Measurements from ENCODE around the gene PRKCA.

PRKCA gene

DNA sequence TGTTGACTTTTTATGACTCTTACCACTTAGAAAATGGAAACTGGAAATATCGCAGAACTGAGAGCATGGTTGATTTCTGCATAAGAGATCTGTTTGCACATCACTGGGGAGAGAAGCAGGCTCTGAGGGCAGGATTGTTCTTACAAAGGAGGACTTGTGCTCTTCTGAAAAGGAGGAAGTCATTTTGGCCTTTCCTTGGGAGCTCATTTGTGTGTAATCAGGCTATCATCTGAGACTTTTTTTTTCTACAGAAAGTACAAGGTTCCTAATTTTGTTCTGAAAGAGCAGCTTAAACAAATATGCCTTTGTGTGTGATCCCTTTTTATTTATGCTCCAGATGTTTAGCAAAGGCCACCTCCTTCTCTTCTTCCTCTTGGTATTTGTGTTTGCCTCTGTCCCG lies 386.8 kb downstream of the PRKCA start:
- TF ChIP-seq, protein P1, sequence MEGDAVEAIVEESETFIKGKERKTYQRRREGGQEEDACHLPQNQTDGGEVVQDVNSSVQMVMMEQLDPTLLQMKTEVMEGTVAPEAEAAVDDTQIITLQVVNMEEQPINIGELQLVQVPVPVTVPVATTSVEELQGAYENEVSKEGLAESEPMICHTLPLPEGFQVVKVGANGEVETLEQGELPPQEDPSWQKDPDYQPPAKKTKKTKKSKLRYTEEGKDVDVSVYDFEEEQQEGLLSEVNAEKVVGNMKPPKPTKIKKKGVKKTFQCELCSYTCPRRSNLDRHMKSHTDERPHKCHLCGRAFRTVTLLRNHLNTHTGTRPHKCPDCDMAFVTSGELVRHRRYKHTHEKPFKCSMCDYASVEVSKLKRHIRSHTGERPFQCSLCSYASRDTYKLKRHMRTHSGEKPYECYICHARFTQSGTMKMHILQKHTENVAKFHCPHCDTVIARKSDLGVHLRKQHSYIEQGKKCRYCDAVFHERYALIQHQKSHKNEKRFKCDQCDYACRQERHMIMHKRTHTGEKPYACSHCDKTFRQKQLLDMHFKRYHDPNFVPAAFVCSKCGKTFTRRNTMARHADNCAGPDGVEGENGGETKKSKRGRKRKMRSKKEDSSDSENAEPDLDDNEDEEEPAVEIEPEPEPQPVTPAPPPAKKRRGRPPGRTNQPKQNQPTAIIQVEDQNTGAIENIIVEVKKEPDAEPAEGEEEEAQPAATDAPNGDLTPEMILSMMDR (IDR thresholded peaks at IDR 0.05; ENCODE audit: poor library complexity, severe bottlenecking), result no peak

GRCh38 chr17:66690166-66690565 lies 387.8 kb downstream of the PRKCA start:
- TF ChIP-seq, protein P1 (IDR thresholded peaks at IDR 0.05; ENCODE audit: poor library complexity, severe bottlenecking), result no peak
- H3K4me1 ChIP-seq (ENCODE audit: insufficient read depth, poor library complexity, severe bottlenecking), result no peaks in the 10 kb centered on the region
- H3K27me3 ChIP-seq (ENCODE audit: insufficient read depth, poor library complexity, severe bottlenecking), result no peaks in the 10 kb centered on the region
- no peak for ATAC-seq (ENCODE audit: low read depth)
- no peaks in the 10 kb centered on the region; the same call in 1 of the 2 replicates for H3K36me3 ChIP-seq (ENCODE audit: low read depth)
- H3K27ac ChIP-seq (ENCODE audit: poor library complexity, severe bottlenecking), result no peak overlapping the region
- no peaks in the 10 kb centered on the region for H3K9me3 ChIP-seq (ENCODE audit: severe bottlenecking)
- H3K4me3 ChIP-seq (ENCODE audit: severe bottlenecking), result no peak overlapping the region
- no peak for DNase-seq (ENCODE audit: low spot score)

More for the DNA sequence above, 386.8 kb downstream of the PRKCA start:
- Histone ChIP-seq H3K27me3 (ENCODE audit: insufficient read depth, poor library complexity, severe bottlenecking) (no peaks in the 10 kb centered on the region), H3K4me1 (ENCODE audit: insufficient read depth, poor library complexity, severe bottlenecking) (peaks cover under 1% of the 10 kb centered on the region), H3K36me3 (ENCODE audit: low read depth) (no peaks in the 10 kb centered on the region; the same call in 1 of the 2 replicates), H3K9me3 (ENCODE audit: severe bottlenecking) (no peaks in the 10 kb centered on the region), H3K27ac (ENCODE audit: poor library complexity, severe bottlenecking) (no peak overlapping the region), H3K4me3 (ENCODE audit: severe bottlenecking) (no peak overlapping the region)
- DNase-seq (ENCODE audit: low spot score) (no peak), ATAC-seq (ENCODE audit: low read depth) (no peak)

- no peak overlapping the region for H3K4me3 ChIP-seq (ENCODE audit: severe bottlenecking)
- TF ChIP-seq, protein P1 (IDR thresholded peaks at IDR 0.05; ENCODE audit: poor library complexity, severe bottlenecking), result no peak
- H3K27me3 ChIP-seq (ENCODE audit: insufficient read depth, poor library complexity, severe bottlenecking), result no peaks in the 10 kb centered on the region
- no peaks in the 10 kb centered on the region for H3K4me1 ChIP-seq (ENCODE audit: insufficient read depth, poor library complexity, severe bottlenecking)
- no peak overlapping the region for H3K27ac ChIP-seq (ENCODE audit: poor library complexity, severe bottlenecking)
- no peaks in the 10 kb centered on the region for H3K9me3 ChIP-seq (ENCODE audit: severe bottlenecking)
- DNase-seq (ENCODE audit: low spot score) (no peak), ATAC-seq (ENCODE audit: low read depth) (no peak)
- no peaks in the 10 kb centered on the region; the same call in 1 of the 2 replicates for H3K36me3 ChIP-seq (ENCODE audit: low read depth)
Observed at GRCh38 chr17:66691644-66692420, 389.4 kb downstream of the PRKCA start.

DNA sequence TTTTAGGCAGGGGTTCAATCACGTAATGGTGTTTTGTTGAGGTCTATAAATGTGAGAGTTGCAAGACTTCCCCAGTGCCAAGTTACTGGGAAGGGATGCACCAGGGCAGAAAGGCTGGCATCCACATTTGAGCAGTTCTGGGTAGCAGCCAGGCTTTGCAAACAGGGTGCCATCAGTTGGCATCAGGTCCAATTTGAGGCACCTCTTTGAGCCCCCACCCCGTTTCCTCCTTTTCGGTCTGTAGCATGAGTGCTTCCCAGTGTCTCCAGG lies 389.9 kb downstream of the PRKCA start:
- no peaks in the 10 kb centered on the region for H3K27me3 ChIP-seq (ENCODE audit: insufficient read depth, poor library complexity, severe bottlenecking)
- no peaks in the 10 kb centered on the region; the same call in 1 of the 2 replicates for H3K36me3 ChIP-seq (ENCODE audit: low read depth)
- H3K4me1 ChIP-seq (ENCODE audit: insufficient read depth, poor library complexity, severe bottlenecking), result no peaks in the 10 kb centered on the region
- TF ChIP-seq, protein P1 (IDR thresholded peaks at IDR 0.05; ENCODE audit: poor library complexity, severe bottlenecking), result no peak
- ATAC-seq (ENCODE audit: low read depth) (no peak), DNase-seq (ENCODE audit: low spot score) (no peak)
- no peak overlapping the region for H3K27ac ChIP-seq (ENCODE audit: poor library complexity, severe bottlenecking)
- H3K9me3 ChIP-seq (ENCODE audit: severe bottlenecking), result no peaks in the 10 kb centered on the region
- H3K4me3 ChIP-seq (ENCODE audit: severe bottlenecking), result no peak overlapping the region

GRCh38 chr17:66695098-66695497 lies 392.7 kb downstream of the PRKCA start:
- no peaks in the 10 kb centered on the region; the same call in 1 of the 2 replicates for H3K36me3 ChIP-seq (ENCODE audit: low read depth)
- H3K9me3 ChIP-seq (ENCODE audit: severe bottlenecking), result no peaks in the 10 kb centered on the region
- no peaks in the 10 kb centered on the region for H3K4me1 ChIP-seq (ENCODE audit: insufficient read depth, poor library complexity, severe bottlenecking)
- H3K4me3 ChIP-seq (ENCODE audit: severe bottlenecking), result no peak overlapping the region
- no peak for ATAC-seq (ENCODE audit: low read depth)
- H3K27ac ChIP-seq (ENCODE audit: poor library complexity, severe bottlenecking), result no peak overlapping the region
- no peak for DNase-seq (ENCODE audit: low spot score)
- H3K27me3 ChIP-seq (ENCODE audit: insufficient read depth, poor library complexity, severe bottlenecking), result no peaks in the 10 kb centered on the region
- TF ChIP-seq, protein P1 (IDR thresholded peaks at IDR 0.05; ENCODE audit: poor library complexity, severe bottlenecking), result no peak

All from RWPE2 (cell line).